Neural cell (in vitro differentiated cells): ENCODE data around the gene RNGTT. TPM values are rescaled to one million over a fixed set of nuclear protein-coding genes. Genes with fewer than 3 reads are reported as not detected.

Source experiments
- H2AFZ ChIP-seq: fragments of 200-600, 300-800 bp; sonication (generic), shearing (Covaris generic); 2 replicates; pipeline ENCODE4 v1.6.0; 2014; ENCODE audit warnings: low read depth, mild to moderate bottlenecking, antibody characterized with exemption, low read length, moderate library complexity
- H3F3A ChIP-seq: fragments of 200-600 bp; shearing (Covaris generic); 2 replicates; pipeline ENCODE4 v1.6.1; 2016; ENCODE audit warnings: mild to moderate bottlenecking, moderate library complexity, mixed read lengths, antibody characterized with exemption, low read length; ENCODE audit not compliant: insufficient read depth, poor library complexity, severe bottlenecking
- H3K27ac ChIP-seq: fragments of 200-600, 300-800 bp; sonication (generic), shearing (Covaris generic); 2 replicates; pipeline ENCODE4 v1.5.1; 2014; ENCODE audit warnings: mild to moderate bottlenecking, low read length, moderate library complexity
- H3K27me3 ChIP-seq: fragments of 300-800, 200-600 bp; sonication (generic), shearing (Covaris generic); 2 replicates; pipeline ENCODE4 v1.6.0; 2014; ENCODE audit warnings: mild to moderate bottlenecking, low read depth, low read length, moderate library complexity; ENCODE audit not compliant: insufficient read depth
- H3K36me3 ChIP-seq: fragments of 300-800, 200-600 bp; sonication (generic), shearing (Covaris generic); 2 replicates; pipeline ENCODE4 v1.5.1; 2014; ENCODE audit warnings: mild to moderate bottlenecking, antibody characterized with exemption, low read length, moderate library complexity; ENCODE audit not compliant: insufficient read depth
- H3K4me2 ChIP-seq: fragments of 300-800, 200-600 bp; sonication (generic), shearing (Covaris generic); 2 replicates; pipeline ENCODE4 v1.6.0; 2014; ENCODE audit warnings: mild to moderate bottlenecking, low read length
- H3K4me3 ChIP-seq: fragments of 300-800, 200-600 bp; sonication (generic), shearing (Covaris generic); 2 replicates; pipeline ENCODE4 v1.5.1; 2014; ENCODE audit warnings: mild to moderate bottlenecking, low read length, moderate library complexity
- H3K79me2 ChIP-seq: fragments of 200-600 bp; shearing (Covaris generic); replicated peaks from 2 replicates; pipeline ENCODE4 v1.6.0; 2014; ENCODE audit warnings: mild to moderate bottlenecking, low read length, moderate library complexity; ENCODE audit not compliant: insufficient read depth
- H3K9ac ChIP-seq: fragments of 300-800, 200-600 bp; sonication (generic), shearing (Covaris generic); 2 replicates; pipeline ENCODE4 v1.6.1; 2016; ENCODE audit warnings: mild to moderate bottlenecking, low read length, mixed read lengths
- H3K9me2 ChIP-seq: fragments of 200-600 bp; shearing (Covaris generic); 2 replicates; pipeline ENCODE4 v1.6.1; 2016; ENCODE audit warnings: mild to moderate bottlenecking, low read length, mixed read lengths; ENCODE audit not compliant: insufficient read depth
- H3K9me3 ChIP-seq: fragments of 200-600, 300-800 bp; sonication (generic), shearing (Covaris generic); 2 replicates; pipeline ENCODE4 v1.6.1; 2016; ENCODE audit warnings: mild to moderate bottlenecking, mixed run types, low read length, moderate library complexity, mixed read lengths
- H4K20me1 ChIP-seq: fragments of 200-600 bp; shearing (Covaris generic); 2 replicates; pipeline ENCODE4 v1.6.1; 2016; ENCODE audit warnings: mild to moderate bottlenecking, mixed run types; ENCODE audit not compliant: insufficient read depth
- EP300 ChIP-seq: fragments of 450-650 bp; conservative IDR thresholded peaks from 2 replicates; pipeline ENCODE4 v1.6.1; 2014; ENCODE audit warnings: antibody characterized with exemption, mild to moderate bottlenecking, moderate library complexity; ENCODE audit not compliant: poor library complexity, severe bottlenecking
- EZH2 ChIP-seq: fragments of 200-600, 300-800 bp; shearing (Covaris generic), sonication (generic); IDR thresholded peaks from 2 replicates; pipeline ENCODE4 v1.6.1; 2014; ENCODE audit warnings: antibody characterized with exemption, low read length, borderline replicate concordance, mild to moderate bottlenecking; ENCODE audit not compliant: insufficient read depth, poor library complexity, severe bottlenecking
- MXI1 ChIP-seq: fragments of 450-650 bp; conservative IDR thresholded peaks from 2 replicates; pipeline ENCODE4 v1.6.1; 2014; ENCODE audit warnings: antibody characterized with exemption, mild to moderate bottlenecking; ENCODE audit not compliant: poor library complexity, severe bottlenecking
- POLR2AphosphoS5 ChIP-seq: IDR thresholded peaks from 2 replicates; pipeline ENCODE4 v1.6.1; 2012
- RAD21 ChIP-seq: fragments of 450-650 bp; conservative IDR thresholded peaks from 2 replicates; pipeline ENCODE4 v1.6.1; 2014; ENCODE audit warnings: antibody characterized with exemption, mild to moderate bottlenecking, moderate library complexity
- REST ChIP-seq: IDR thresholded peaks from 2 replicates; pipeline ENCODE4 v1.6.1; 2012; ENCODE audit warnings: borderline replicate concordance
- SMC3 ChIP-seq: fragments of 450-650 bp; conservative IDR thresholded peaks from 2 replicates; pipeline ENCODE4 v1.6.1; 2014; ENCODE audit warnings: antibody characterized with exemption, mild to moderate bottlenecking, moderate library complexity; ENCODE audit not compliant: poor library complexity
- TAF1 ChIP-seq: IDR thresholded peaks from 2 replicates; pipeline ENCODE4 v1.6.1; 2012; ENCODE audit warnings: low read depth
- polyA plus RNA-seq: library from polyadenylated mRNA; depleted of rRNA; stranded (reverse); fragments of >200 nt; gene quantifications from 2 replicates; pipeline ENCODE4 v1.2.3, GENCODE V29; 2014
- TF ChIP-seq, protein P1 (sequence below): fragments of 450-650 bp; IDR thresholded peaks from 2 replicates; pipeline ENCODE4 v1.5.1; 2014; ENCODE audit warnings: antibody characterized with exemption, mild to moderate bottlenecking, moderate library complexity; ENCODE audit not compliant: poor library complexity, severe bottlenecking

Gene RNGTT
- polyA plus RNA-seq, 1 donor from 2014 or later: 28.3 TPM

DNA sequence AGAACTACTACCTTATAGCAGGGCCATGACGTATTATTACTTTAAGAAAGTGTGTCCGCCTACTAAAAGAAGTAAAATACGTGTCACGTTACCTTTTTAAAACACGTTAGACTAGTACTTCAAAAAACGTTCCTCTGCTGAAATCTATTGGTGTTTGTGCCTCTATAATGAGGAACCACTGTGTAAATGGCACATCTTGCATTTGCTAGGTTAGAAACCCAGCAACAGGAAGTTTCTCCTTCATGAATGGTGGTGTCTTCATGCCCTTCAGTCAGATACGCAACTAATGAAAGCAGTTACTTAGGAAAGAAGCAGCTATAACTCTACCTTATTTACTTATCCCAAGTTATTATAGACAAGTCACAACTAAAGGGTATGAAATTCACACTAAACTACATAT, 343.5 kb downstream of the RNGTT start:
- H3K9me2 ChIP-seq: no peaks in the 10 kb centered on the region
- no peaks in the 10 kb centered on the region for H3F3A ChIP-seq
- H3K27ac ChIP-seq: no peak overlapping the region
- H4K20me1 ChIP-seq: no peaks in the 10 kb centered on the region
- H3K27me3 ChIP-seq: no peaks in the 10 kb centered on the region
- H2AFZ ChIP-seq: no peak overlapping the region
- TF ChIP-seq TAF1 (no peak), EZH2 (no peak), RAD21 (no peak), EP300 (no peak), REST (no peak), MXI1 (no peak), SMC3 (no peak)
- no peak overlapping the region for H3K4me2 ChIP-seq
- H3K9me3 ChIP-seq: no peaks in the 10 kb centered on the region
- no peaks in the 10 kb centered on the region for H3K36me3 ChIP-seq
- no peaks in the 10 kb centered on the region for H3K79me2 ChIP-seq
- no peak overlapping the region for H3K4me3 ChIP-seq
- H3K9ac ChIP-seq: no peak overlapping the region

DNA sequence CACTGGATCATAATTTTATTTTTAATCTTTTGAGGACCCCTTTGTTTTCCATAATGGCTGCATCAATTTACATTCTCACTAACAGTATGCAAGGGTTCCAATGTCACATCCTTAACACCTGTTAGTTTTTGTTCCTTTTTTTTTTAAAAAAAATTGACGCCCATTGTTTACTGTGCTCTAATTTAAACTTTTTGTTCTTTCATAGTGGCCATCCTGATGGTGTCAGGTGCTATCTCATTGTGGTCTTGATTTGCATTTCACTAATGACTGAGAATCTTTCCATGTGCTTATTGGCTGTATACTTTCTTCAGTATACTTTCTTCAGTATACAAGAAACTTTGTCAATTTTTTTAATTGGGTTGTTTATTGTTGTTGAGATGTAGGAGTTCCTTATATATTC, 347.0 kb downstream of the RNGTT start:
- TF ChIP-seq EP300 (no peak), SMC3 (no peak), MXI1 (no peak), REST (no peak), EZH2 (no peak), TAF1 (no peak), POLR2AphosphoS5 (no peak), RAD21 (no peak)
- TF ChIP-seq, protein P1, sequence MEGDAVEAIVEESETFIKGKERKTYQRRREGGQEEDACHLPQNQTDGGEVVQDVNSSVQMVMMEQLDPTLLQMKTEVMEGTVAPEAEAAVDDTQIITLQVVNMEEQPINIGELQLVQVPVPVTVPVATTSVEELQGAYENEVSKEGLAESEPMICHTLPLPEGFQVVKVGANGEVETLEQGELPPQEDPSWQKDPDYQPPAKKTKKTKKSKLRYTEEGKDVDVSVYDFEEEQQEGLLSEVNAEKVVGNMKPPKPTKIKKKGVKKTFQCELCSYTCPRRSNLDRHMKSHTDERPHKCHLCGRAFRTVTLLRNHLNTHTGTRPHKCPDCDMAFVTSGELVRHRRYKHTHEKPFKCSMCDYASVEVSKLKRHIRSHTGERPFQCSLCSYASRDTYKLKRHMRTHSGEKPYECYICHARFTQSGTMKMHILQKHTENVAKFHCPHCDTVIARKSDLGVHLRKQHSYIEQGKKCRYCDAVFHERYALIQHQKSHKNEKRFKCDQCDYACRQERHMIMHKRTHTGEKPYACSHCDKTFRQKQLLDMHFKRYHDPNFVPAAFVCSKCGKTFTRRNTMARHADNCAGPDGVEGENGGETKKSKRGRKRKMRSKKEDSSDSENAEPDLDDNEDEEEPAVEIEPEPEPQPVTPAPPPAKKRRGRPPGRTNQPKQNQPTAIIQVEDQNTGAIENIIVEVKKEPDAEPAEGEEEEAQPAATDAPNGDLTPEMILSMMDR: no peak
- Histone ChIP-seq H3K9me3 (no peaks in the 10 kb centered on the region), H2AFZ (no peak overlapping the region), H3K27me3 (no peaks in the 10 kb centered on the region), H3K4me2 (no peak overlapping the region), H3K79me2 (no peaks in the 10 kb centered on the region), H3K9me2 (no peaks in the 10 kb centered on the region), H3K36me3 (no peaks in the 10 kb centered on the region), H3K9ac (no peak overlapping the region), H4K20me1 (no peaks in the 10 kb centered on the region), H3K4me3 (no peak overlapping the region), H3K27ac (no peak overlapping the region), H3F3A (no peaks in the 10 kb centered on the region)
